HG02610 (cell line): ENCODE results near the gene CPEB2.

ENCODE experiments used
- ATAC-seq: cut with Tn5 transposase; IDR thresholded peaks from one replicate; pipeline ENCODE4 v1.9.1; 2021; ENCODE audit warnings: mild to moderate bottlenecking, moderate library complexity; ENCODE audit not compliant: unreplicated experiment

CPEB2 gene

DNA sequence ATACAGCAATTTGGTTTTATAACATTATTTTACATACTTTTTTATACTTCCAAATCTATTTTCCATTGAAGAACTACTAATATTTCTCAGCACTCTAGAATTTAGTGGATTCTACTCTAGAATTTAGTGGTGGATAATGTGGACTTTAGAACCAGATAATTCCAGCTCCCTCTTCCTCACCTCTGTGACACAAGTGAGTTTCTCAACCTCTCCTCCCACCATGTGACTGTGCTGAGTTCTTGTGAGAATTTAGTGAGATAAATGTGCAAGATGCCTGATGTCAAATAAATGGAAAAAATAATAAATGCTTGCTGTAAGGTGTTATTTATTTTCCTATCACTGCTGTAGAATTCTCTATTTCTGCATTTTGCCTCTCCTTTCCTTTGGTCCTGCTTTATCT lies 107.3 kb downstream of the CPEB2 start:
- no peak for ATAC-seq

DNA sequence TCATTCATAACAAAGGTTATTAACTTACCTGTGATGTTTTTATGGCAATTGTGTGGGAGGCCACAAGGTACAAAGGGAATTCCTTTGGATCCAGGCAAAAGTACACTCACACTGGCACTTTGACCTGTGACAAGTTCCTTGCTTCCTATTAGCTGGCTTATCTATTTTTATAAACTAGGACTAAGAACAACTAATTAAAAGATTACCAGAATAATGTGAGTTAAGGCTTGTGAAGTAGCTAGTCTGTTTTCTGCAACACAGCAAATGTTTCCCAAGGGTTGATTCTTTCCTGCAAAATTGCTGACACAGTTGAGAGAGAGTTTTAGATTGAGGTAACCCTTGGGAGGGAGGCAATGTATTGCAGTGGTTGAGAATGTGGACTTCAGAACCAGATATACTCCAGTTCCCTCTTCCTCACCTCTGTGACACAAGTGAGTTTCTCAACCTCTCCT lies 107.9 kb downstream of the CPEB2 start:
- ATAC-seq, result no peak

DNA sequence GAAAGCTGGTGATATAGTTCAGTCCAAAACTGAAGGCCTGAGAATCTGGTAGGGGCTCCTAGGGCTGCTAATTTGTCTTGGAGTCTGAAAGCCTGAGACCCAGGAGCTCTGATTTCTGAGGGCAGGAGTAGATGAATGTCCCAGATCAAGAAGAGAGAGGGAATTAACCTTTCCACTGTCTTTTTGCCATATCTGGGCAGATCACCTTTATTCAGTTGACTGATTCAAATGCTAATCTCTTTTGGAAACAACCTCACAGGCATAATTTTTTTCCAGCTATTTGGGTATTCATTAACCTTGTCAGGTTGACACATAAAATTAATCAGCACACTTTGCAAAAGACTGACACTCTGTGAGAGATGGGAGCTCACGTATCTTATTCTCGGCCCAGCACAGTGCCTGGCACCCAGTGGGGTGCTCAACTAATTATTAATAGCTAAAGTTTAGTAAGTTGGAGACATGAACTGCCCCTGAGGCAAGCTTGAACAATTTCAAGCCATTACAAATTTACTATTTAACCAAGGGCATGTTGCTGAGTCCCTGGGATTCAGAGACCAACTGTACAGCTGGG lies 114.3 kb downstream of the CPEB2 start:
- no peak for ATAC-seq

DNA sequence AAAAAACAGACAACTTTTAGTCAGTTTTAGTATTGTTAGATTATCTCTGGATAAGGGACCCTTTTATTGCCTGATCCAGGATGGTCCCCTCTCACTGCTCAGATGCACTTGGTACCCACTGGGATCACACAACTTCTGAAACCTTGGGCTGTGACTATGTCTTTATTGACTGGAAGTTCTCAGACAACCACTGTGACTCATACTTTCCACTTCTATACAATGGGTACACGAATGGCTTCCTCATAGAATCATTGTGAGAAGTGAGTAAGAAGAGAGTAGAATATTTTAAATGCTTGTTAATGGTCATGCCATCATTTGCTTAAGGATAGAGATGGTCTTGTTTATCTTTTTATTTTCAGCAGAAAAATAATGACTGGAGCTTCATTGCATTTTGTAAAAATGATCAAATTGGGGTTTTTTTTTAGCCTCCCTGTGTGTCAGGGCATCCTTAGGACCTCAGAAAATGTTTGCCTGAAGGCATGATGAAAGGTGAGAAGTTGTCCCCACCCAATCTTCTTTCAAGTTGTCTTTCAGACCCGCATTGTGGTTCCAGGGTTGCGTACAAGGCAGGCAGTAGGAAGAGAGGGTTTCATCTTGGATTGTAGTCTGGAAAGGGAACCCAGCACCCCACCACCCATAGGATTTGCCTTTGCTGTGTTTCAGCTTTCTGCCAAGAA lies 115.1 kb downstream of the CPEB2 start:
- no peak for ATAC-seq

DNA sequence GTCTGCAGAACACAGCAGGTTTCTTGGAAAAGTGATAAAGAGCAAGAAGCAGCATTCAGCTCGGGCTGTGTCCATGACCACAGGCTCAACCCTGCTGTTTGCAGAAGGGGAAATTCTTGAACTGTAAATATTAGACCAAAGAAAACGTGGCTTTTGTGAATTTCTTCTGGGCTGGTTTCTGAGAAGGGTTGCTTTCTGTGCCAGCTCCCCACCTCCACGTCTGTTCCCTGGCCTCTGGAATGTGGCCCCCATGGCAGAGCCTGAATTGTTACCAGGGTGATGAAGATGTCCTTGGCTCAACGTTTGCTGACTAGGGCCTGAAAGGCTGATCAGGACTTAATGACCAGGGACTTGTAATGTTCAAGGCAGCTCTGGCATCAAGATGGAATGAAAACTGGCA lies 116.0 kb downstream of the CPEB2 start:
- no peak for ATAC-seq
